ENCODE results near the gene GRIN3B.

- TF ChIP-seq POLR2A (IDR thresholded peaks at IDR 0.05; ENCODE audit: low read depth, low read length) = no peak
- TF ChIP-seq POLR2AphosphoS5 (IDR thresholded peaks at IDR 0.05; ENCODE audit: low read depth, low read length) = 0 out of 2 replicates have a peak, but pooled peaks have one; percentile 55
- TF ChIP-seq POU2F2 (IDR thresholded peaks at IDR 0.05; ENCODE audit: low read depth, low read length) = no peak
- TF ChIP-seq TAF1 (IDR thresholded peaks at IDR 0.05; ENCODE audit: low read depth, low read length) = peak; percentile 22
These were observed 26.0 kb downstream of the GRIN3B start, which contains the start of gene CNN2 for GRCh38 chr19:1025960-1026782.

Data from GM12891 (cell line).